ENCODE measurements around the gene PAK1.
"Not testable (repeated sequence)": the region's sequence is repeated elsewhere in the genome, so short reads cannot be mapped to it uniquely, and the experiment has no call there.

Gene PAK1

GRCh38 chr11:77502346-77502905 is 28.5 kb upstream of the PAK1 start:
- no peak overlapping the region for H3K27ac ChIP-seq (ENCODE audit: low read depth, low read length, poor library complexity, severe bottlenecking)
- H3F3A ChIP-seq (ENCODE audit: insufficient read depth, low read length): no peaks in the 10 kb centered on the region
- no peaks in the 10 kb centered on the region for H4K20me1 ChIP-seq (ENCODE audit: insufficient read depth, low read length)

GRCh38 chr11:77501758-77502157 is 27.9 kb upstream of the PAK1 start:
- Histone ChIP-seq H3K4me3 (ENCODE audit: low read depth, low read length, poor library complexity, severe bottlenecking) (no peak overlapping the region), H3K4me2 (ENCODE audit: low read length) (no peak overlapping the region), H4K20me1 (ENCODE audit: insufficient read depth, low read length) (no peaks in the 10 kb centered on the region), H3K9me3 (ENCODE audit: low read length) (no peaks in the 10 kb centered on the region), H3K36me3 (ENCODE audit: insufficient read depth, low read length) (no peaks in the 10 kb centered on the region), H2AFZ (ENCODE audit: low read length) (no peak overlapping the region), H3K4me1 (ENCODE audit: insufficient read depth, low read length, severe bottlenecking) (no peaks in the 10 kb centered on the region), H3F3A (ENCODE audit: insufficient read depth, low read length) (no peaks in the 10 kb centered on the region), H3K79me2 (ENCODE audit: insufficient read depth, low read length) (no peaks in the 10 kb centered on the region), H3K9ac (ENCODE audit: low read length) (no peak overlapping the region), H3K9me2 (ENCODE audit: low read depth, low read length) (no peaks in the 10 kb centered on the region), H3K27me3 (ENCODE audit: insufficient read depth, low read length) (no peaks in the 10 kb centered on the region), H3K27ac (ENCODE audit: low read depth, low read length, poor library complexity, severe bottlenecking) (no peak overlapping the region)
- TF ChIP-seq EZH2 (IDR thresholded peaks at IDR 0.05; ENCODE audit: borderline replicate concordance, low read length): no peak
- TF ChIP-seq CTCF (IDR thresholded peaks at IDR 0.05; ENCODE audit: low read length): no peak

More at GRCh38 chr11:77502346-77502905, 28.5 kb upstream of the PAK1 start:
- Histone ChIP-seq H3K9ac (ENCODE audit: low read length) (no peak overlapping the region), H3K36me3 (ENCODE audit: insufficient read depth, low read length) (no peaks in the 10 kb centered on the region), H3K9me2 (ENCODE audit: low read depth, low read length) (no peaks in the 10 kb centered on the region), H2AFZ (ENCODE audit: low read length) (no peak overlapping the region), H3K27me3 (ENCODE audit: insufficient read depth, low read length) (no peaks in the 10 kb centered on the region), H3K9me3 (ENCODE audit: low read length) (no peaks in the 10 kb centered on the region), H3K4me2 (ENCODE audit: low read length) (no peak overlapping the region), H3K79me2 (ENCODE audit: insufficient read depth, low read length) (no peaks in the 10 kb centered on the region), H3K4me1 (ENCODE audit: insufficient read depth, low read length, severe bottlenecking) (no peaks in the 10 kb centered on the region), H3K4me3 (ENCODE audit: low read depth, low read length, poor library complexity, severe bottlenecking) (no peak overlapping the region)
- no peak for TF ChIP-seq EZH2 (IDR thresholded peaks at IDR 0.05; ENCODE audit: borderline replicate concordance, low read length)

DNA sequence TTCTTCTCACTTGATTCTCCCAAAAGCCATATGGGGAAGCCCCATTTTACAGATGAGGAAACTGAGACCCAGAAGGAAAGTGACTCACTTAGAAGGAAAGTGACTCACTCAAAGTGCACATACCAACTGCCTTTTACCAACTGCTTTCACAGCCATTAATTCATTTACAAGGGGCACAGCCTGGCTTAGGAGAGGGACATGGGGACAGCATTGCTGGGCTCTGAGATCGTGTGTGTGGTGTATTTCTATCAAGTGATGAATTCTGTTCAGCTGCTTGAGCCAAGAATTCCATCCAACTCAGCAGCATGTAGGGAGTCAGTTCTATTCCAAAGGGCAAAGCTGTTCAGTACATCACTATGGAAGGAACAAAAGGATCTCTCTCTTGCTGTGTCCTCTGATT is 23.5 kb upstream of the PAK1 start:
- H3K9me3 ChIP-seq (ENCODE audit: low read length): no peaks in the 10 kb centered on the region
- H3K4me3 ChIP-seq (ENCODE audit: low read depth, low read length, poor library complexity, severe bottlenecking): no peak overlapping the region
- H4K20me1 ChIP-seq (ENCODE audit: insufficient read depth, low read length): no peaks in the 10 kb centered on the region
- H3K27ac ChIP-seq (ENCODE audit: low read depth, low read length, poor library complexity, severe bottlenecking): no peak overlapping the region
- H3K4me1 ChIP-seq (ENCODE audit: insufficient read depth, low read length, severe bottlenecking): no peaks in the 10 kb centered on the region
- no peaks in the 10 kb centered on the region for H3F3A ChIP-seq (ENCODE audit: insufficient read depth, low read length)
- no peak overlapping the region for H3K9ac ChIP-seq (ENCODE audit: low read length)
- no peaks in the 10 kb centered on the region for H3K36me3 ChIP-seq (ENCODE audit: insufficient read depth, low read length)
- TF ChIP-seq CTCF (IDR thresholded peaks at IDR 0.05; ENCODE audit: low read length) (no peak), EZH2 (IDR thresholded peaks at IDR 0.05; ENCODE audit: borderline replicate concordance, low read length) (no peak)
- H3K27me3 ChIP-seq (ENCODE audit: insufficient read depth, low read length): no peaks in the 10 kb centered on the region
- H3K79me2 ChIP-seq (ENCODE audit: insufficient read depth, low read length): no peaks in the 10 kb centered on the region
- H2AFZ ChIP-seq (ENCODE audit: low read length): no peak overlapping the region
- H3K4me2 ChIP-seq (ENCODE audit: low read length): no peak overlapping the region
- no peaks in the 10 kb centered on the region for H3K9me2 ChIP-seq (ENCODE audit: low read depth, low read length)

- no peaks in the 10 kb centered on the region for H4K20me1 ChIP-seq (ENCODE audit: insufficient read depth, low read length)
- no peak overlapping the region for H3K4me3 ChIP-seq (ENCODE audit: low read depth, low read length, poor library complexity, severe bottlenecking)
- no peak for TF ChIP-seq EZH2 (IDR thresholded peaks at IDR 0.05; ENCODE audit: borderline replicate concordance, low read length)
- no peak for TF ChIP-seq CTCF (IDR thresholded peaks at IDR 0.05; ENCODE audit: low read length)
- H3K79me2 ChIP-seq (ENCODE audit: insufficient read depth, low read length): no peaks in the 10 kb centered on the region
- H3K27me3 ChIP-seq (ENCODE audit: insufficient read depth, low read length): no peaks in the 10 kb centered on the region
- H3K4me1 ChIP-seq (ENCODE audit: insufficient read depth, low read length, severe bottlenecking): no peaks in the 10 kb centered on the region
- no peaks in the 10 kb centered on the region for H3K36me3 ChIP-seq (ENCODE audit: insufficient read depth, low read length)
- H3K4me2 ChIP-seq (ENCODE audit: low read length): no peak overlapping the region
- H3K27ac ChIP-seq (ENCODE audit: low read depth, low read length, poor library complexity, severe bottlenecking): no peak overlapping the region
- no peak overlapping the region for H2AFZ ChIP-seq (ENCODE audit: low read length)
- no peaks in the 10 kb centered on the region for H3K9me3 ChIP-seq (ENCODE audit: low read length)
- H3F3A ChIP-seq (ENCODE audit: insufficient read depth, low read length): no peaks in the 10 kb centered on the region
- H3K9me2 ChIP-seq (ENCODE audit: low read depth, low read length): no peaks in the 10 kb centered on the region
- H3K9ac ChIP-seq (ENCODE audit: low read length): no peak overlapping the region
These were observed 21.6 kb upstream of the PAK1 start for GRCh38 chr11:77495526-77495925.

DNA sequence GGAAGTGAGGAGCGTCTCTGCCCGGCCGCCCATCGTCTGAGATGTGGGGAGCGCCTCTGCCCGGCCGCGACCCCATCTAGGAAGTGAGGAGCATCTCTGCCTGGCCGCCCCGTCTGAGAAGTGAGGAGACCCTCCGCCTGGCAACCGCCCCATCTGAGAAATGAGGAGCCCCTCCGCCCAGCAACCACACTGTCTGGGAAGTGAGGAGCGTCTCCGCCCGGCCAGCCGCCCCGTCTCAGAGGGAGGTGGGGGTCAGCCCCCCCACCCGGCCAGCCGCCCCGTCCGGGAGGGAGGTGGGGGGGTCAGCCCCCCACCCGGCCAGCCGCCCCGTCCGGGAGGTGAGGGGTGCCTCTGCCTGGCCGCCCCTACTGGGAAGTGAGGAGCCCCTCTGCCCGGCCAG is 16.1 kb upstream of the PAK1 start:
- H3K27ac ChIP-seq (ENCODE audit: low read depth, low read length, poor library complexity, severe bottlenecking); H3F3A ChIP-seq (ENCODE audit: insufficient read depth, low read length); H3K36me3 ChIP-seq (ENCODE audit: insufficient read depth, low read length); H3K9ac ChIP-seq (ENCODE audit: low read length); H4K20me1 ChIP-seq (ENCODE audit: insufficient read depth, low read length); H3K79me2 ChIP-seq (ENCODE audit: insufficient read depth, low read length); H2AFZ ChIP-seq (ENCODE audit: low read length); H3K4me2 ChIP-seq (ENCODE audit: low read length); H3K27me3 ChIP-seq (ENCODE audit: insufficient read depth, low read length); H3K9me2 ChIP-seq (ENCODE audit: low read depth, low read length); H3K4me1 ChIP-seq (ENCODE audit: insufficient read depth, low read length, severe bottlenecking); H3K4me3 ChIP-seq (ENCODE audit: low read depth, low read length, poor library complexity, severe bottlenecking); H3K9me3 ChIP-seq (ENCODE audit: low read length): not testable (repeated sequence)
